Type B pancreatic cell (in vitro differentiated cells): Measurements from ENCODE around the gene CLIP4. TPM values are rescaled to one million over a fixed set of nuclear protein-coding genes. Genes with fewer than 3 reads are reported as not detected.

ENCODE experiments used
- DNase-seq: peaks from one replicate; pipeline ENCODE4 v3.0.0; 2021; ENCODE audit warnings: mixed read lengths; ENCODE audit not compliant: unreplicated experiment; ENCODE audit errors: extremely low spot score
- H3K27ac Mint-ChIP-seq: 2 replicates; pipeline ENCODE4 v1.8.0; 2021; ENCODE audit warnings: mild to moderate bottlenecking, mixed read lengths
- H3K27me3 Mint-ChIP-seq: 2 replicates; pipeline ENCODE4 v1.8.0; 2021; ENCODE audit warnings: mixed read lengths
- H3K36me3 Mint-ChIP-seq: 2 replicates; pipeline ENCODE4 v1.8.0; 2021; ENCODE audit warnings: mixed read lengths
- H3K4me1 Mint-ChIP-seq: one replicate; pipeline ENCODE4 v1.8.0; 2021; ENCODE audit warnings: mixed read lengths; ENCODE audit not compliant: unreplicated experiment
- H3K4me3 Mint-ChIP-seq: 2 replicates; pipeline ENCODE4 v1.8.0; 2021; ENCODE audit warnings: mild to moderate bottlenecking, mixed read lengths
- H3K9me3 Mint-ChIP-seq: 2 replicates; pipeline ENCODE4 v1.8.0; 2021; ENCODE audit warnings: mixed read lengths
- total RNA-seq: library from RNA; stranded (reverse); gene quantifications from 2 replicates; pipeline ENCODE4 v1.2.1, GENCODE V29; 2021; ENCODE audit warnings: low replicate concordance
- TF ChIP-seq, protein P1 (sequence below): fragments of 200-600 bp; sonication (generic); conservative IDR thresholded peaks from 2 replicates; pipeline ENCODE4 v1.5.0; 2021; ENCODE audit warnings: antibody characterized with exemption, mild to moderate bottlenecking

The CLIP4 gene
- total RNA-seq, 1 donor from 2014 or later = 12.1 TPM

DNA sequence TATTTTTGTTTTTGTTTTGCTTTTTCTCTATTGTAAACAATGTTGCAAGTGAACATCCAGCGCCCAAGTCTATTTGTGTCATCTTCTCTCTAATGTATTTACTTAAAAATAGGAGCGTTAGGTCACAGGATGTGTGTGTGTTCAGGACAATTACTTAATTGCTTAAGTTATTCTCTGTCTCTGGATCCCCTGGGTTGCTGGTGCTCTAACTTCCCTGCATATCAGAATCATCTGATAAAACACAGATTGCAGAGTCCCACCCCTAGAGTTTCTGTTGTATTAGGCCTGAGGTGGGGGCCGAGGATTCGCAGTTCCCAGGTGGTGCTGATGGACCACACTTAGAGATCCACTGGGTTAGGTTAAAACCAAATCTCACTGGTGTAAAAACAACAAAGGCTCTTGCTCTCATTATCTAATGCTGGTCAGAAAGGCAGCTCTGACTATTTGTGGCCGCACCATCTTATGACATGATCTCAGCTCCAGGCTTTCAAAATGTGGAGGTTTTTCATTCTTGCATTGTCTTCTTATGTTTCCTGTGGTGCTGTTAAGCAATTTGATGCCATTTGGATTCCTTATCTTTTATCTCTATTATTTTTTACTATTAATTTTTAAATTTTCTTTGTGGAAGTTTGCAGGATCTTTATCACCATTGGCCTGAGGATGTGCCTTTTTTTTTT, 87.7 kb downstream of the CLIP4 start:
- no peak overlapping the region for H3K27ac Mint-ChIP-seq
- H3K36me3 Mint-ChIP-seq = no peaks in the 10 kb centered on the region
- H3K4me1 Mint-ChIP-seq = peaks cover 18% of the 10 kb centered on the region
- no peak overlapping the region for H3K4me3 Mint-ChIP-seq
- TF ChIP-seq, protein P1, sequence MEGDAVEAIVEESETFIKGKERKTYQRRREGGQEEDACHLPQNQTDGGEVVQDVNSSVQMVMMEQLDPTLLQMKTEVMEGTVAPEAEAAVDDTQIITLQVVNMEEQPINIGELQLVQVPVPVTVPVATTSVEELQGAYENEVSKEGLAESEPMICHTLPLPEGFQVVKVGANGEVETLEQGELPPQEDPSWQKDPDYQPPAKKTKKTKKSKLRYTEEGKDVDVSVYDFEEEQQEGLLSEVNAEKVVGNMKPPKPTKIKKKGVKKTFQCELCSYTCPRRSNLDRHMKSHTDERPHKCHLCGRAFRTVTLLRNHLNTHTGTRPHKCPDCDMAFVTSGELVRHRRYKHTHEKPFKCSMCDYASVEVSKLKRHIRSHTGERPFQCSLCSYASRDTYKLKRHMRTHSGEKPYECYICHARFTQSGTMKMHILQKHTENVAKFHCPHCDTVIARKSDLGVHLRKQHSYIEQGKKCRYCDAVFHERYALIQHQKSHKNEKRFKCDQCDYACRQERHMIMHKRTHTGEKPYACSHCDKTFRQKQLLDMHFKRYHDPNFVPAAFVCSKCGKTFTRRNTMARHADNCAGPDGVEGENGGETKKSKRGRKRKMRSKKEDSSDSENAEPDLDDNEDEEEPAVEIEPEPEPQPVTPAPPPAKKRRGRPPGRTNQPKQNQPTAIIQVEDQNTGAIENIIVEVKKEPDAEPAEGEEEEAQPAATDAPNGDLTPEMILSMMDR = no peak
- H3K9me3 Mint-ChIP-seq = no peaks in the 10 kb centered on the region
- no peak for DNase-seq
- H3K27me3 Mint-ChIP-seq = no peaks in the 10 kb centered on the region

DNA sequence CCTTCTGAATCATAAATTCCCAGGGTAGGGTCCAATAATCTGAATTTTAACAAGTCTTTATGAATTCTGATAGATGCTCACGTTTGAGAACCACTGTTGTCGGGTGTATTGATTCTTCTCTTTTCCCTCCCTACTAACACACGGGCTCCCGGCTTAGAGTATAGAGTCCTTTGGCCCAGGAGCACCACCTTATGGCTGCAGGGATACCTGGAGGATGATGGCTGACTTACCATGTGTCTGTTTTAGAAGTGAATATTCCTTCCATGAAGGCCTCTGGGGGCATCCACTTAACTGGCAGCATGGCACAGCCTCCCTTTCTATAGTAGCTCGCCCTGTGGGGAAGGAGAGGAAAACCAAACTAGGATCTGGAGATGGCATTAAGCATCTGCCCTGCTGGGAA, 91.7 kb downstream of the CLIP4 start:
- Mint-ChIP-seq H3K36me3 (no peaks in the 10 kb centered on the region), H3K9me3 (no peaks in the 10 kb centered on the region), H3K4me1 (peaks cover 15% of the 10 kb centered on the region), H3K4me3 (no peak overlapping the region), H3K27ac (no peak overlapping the region), H3K27me3 (no peaks in the 10 kb centered on the region)
- DNase-seq = no peak
- TF ChIP-seq, protein P1 = no peak

DNA sequence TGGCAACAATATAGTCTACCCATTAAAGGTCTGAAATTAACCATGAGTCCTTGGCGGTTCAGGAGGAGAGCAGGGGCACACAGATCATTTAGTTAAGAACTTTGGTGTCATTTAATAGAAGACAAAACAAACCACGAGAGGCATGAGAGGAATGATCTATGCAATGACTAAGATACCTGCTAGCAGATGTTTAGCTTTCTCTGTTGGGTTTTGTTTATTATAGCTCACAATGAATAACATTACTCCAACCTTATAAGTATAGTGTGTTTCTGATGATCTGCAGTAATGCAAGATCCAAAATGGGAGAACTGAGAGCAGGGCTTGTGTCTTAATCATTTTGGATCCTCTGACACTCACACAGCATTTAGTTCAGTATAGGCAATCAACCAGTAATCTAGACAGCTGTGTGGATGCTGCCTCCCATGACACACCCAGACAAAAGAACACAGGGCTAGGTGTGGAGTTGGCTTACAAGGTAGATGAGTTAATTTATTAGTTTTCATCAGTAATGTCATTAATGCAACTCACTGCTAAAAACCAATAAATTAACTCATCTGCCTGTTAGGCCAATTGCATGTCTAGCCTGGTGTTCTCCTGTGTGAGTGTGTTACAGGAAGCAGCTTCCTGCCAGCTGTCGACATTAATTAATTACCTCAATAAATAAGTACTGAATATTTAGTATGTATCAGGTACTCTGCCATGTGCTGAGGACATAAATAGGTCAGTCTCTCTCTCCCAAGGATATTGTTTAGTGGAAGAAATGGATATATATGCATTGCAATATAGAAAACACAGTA, 92.3 kb downstream of the CLIP4 start:
- Mint-ChIP-seq H3K9me3 (no peaks in the 10 kb centered on the region), H3K4me3 (no peak overlapping the region), H3K36me3 (no peaks in the 10 kb centered on the region), H3K27me3 (no peaks in the 10 kb centered on the region), H3K27ac (no peak overlapping the region), H3K4me1 (peaks cover 14% of the 10 kb centered on the region)
- TF ChIP-seq, protein P1 = no peak
- DNase-seq = no peak

DNA sequence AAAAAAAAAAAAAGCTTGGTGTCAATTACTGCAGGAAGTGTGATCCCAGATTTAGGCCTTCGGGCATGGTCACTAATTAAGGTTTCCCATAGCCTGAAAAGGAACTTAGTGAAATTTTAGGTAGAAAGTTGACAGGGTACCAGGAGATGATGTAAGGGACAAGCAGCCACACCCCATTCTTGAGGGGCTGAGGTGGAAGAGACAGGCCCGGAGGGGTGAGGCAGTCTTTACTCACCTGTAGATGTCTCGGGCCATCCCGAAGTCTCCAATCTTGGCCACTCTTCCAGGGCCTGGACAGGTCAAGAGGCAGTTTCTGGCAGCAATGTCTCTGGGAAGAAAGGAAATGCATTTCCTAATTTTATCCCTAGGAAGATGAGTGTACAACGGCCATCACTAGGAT, 94.3 kb downstream of the CLIP4 start:
- Mint-ChIP-seq H3K9me3 (no peaks in the 10 kb centered on the region), H3K4me3 (no peak overlapping the region), H3K27ac (no peak overlapping the region), H3K36me3 (no peaks in the 10 kb centered on the region), H3K27me3 (no peaks in the 10 kb centered on the region), H3K4me1 (peaks cover 12% of the 10 kb centered on the region)
- TF ChIP-seq, protein P1 = no peak
- DNase-seq = no peak

DNA sequence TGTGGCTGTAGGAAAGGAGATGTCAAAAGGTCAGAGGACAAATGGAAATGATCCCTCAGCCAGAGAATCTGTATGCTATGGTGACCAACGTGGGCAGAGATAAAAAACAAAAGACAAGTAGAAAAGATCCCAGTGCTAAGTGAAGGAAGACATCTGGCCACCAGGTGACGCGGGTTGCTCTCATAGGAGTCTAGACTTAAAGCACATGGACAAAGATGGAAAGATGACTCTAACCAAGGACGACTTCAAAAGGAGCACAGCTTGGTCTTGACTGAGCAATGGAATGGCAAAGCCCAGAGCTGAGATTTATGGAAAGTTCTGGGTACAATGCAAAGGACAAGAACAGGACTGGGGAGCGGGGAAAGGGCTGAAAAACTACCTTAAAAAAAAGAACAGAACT, 96.8 kb downstream of the CLIP4 start:
- DNase-seq = peak; percentile 47
- H3K9me3 Mint-ChIP-seq = no peaks in the 10 kb centered on the region
- H3K27ac Mint-ChIP-seq = no peak overlapping the region
- H3K36me3 Mint-ChIP-seq = no peaks in the 10 kb centered on the region
- H3K4me3 Mint-ChIP-seq = no peak overlapping the region
- H3K4me1 Mint-ChIP-seq = peaks cover 12% of the 10 kb centered on the region
- H3K27me3 Mint-ChIP-seq = no peaks in the 10 kb centered on the region
- TF ChIP-seq, protein P1 = peak; percentile 57
